Skeletal muscle cell (primary cell): ENCODE data around the gene B4GALNT2.
A peak's percentile ranks its signal among the peaks of the same experiment; 100 is the strongest.

Experiments used
- DNase-seq: peaks from one replicate; pipeline ENCODE4 v3.0.0-alpha.2; 2010; ENCODE audit warnings: low read depth
- H3K4me3 ChIP-seq: 2 replicates; pipeline ENCODE4 v1.5.1; 2011; ENCODE audit warnings: low read depth, mild to moderate bottlenecking, control low read depth, low read length, moderate library complexity

Gene B4GALNT2

DNA sequence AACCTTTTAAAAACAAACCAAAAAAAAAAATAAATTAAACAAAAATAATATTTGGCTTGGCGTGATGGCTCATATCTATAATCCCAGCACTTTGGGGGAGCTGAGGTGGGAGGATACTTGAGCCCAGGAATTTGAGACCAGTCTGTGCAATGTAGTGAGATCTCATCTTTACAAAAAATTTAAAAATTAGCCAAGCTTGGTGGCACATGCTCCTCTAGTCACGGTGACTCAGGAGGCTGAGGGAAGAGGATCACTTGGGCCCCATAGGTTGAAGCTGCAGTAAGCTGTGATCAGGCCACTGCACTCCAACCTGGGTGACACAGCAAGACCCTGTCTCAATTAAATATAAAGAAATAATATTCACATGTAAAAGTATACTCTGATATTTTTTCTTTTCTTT is 65.6 kb downstream of the B4GALNT2 start:
- no peak overlapping the region for H3K4me3 ChIP-seq
- DNase-seq = no peak

DNA sequence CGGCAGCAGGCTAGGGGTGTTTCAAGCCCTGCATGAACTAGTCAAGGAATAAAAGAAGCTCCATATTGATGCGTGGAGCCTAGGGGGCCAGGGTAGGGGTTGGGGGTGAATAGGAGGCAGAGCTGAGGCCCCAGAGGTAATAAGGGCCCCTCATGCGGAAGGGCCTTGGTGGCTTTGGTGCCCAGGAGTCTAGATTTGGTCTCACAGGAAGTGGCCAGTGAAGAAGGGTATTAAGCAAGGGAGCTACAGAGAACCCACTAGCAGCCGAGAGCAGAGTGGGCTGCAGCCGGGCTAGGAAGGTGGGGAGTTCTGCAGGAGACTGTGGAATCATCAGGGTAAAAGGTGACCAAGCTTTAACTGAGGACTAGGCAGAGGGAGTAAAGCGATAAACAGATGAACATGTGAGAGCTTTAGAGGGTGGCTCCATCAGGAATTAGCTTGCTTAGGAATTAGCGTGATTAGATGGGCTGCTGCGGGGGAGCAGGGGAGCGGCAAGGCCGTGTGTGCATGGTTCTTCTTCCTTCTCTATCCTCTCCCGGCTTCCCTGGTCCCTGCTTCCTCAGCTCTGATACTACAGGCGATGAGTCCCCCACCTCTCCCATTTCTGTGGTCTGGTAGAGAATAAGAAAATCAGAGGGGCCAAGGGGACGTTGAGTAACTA is 68.0 kb downstream of the B4GALNT2 start:
- DNase-seq = no peak

GRCh38 chr17:49201481-49201927 is 68.9 kb downstream of the B4GALNT2 start:
- no peak overlapping the region for H3K4me3 ChIP-seq
- DNase-seq = peak; percentile 29

More for the DNA sequence above, 68.0 kb downstream of the B4GALNT2 start:
- H3K4me3 ChIP-seq = no peak overlapping the region

DNA sequence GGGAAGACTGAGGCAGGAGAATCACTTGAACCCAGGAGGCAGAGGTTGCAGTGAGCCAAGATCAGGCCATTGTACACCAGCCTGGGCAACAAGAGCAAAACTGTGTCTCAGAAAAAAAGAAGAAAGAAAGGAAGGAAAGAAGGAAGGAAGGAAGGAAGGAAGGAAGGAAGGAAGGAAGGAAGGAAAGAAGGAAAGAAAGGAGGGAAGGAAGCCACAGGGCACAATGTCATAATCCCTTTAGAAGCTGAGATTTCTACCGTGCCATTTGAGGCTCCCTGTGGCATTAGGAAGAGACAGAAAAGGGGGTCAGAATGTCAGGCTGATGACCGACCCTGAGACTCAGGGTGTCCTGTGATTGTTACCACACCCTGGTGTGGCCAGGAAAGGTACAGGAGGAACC is 71.2 kb downstream of the B4GALNT2 start:
- H3K4me3 ChIP-seq = no peak overlapping the region
- no peak for DNase-seq

- H3K4me3 ChIP-seq = no peak overlapping the region
- DNase-seq = no peak
These were observed 71.9 kb downstream of the B4GALNT2 start for GRCh38 chr17:49204516-49204915.

DNA sequence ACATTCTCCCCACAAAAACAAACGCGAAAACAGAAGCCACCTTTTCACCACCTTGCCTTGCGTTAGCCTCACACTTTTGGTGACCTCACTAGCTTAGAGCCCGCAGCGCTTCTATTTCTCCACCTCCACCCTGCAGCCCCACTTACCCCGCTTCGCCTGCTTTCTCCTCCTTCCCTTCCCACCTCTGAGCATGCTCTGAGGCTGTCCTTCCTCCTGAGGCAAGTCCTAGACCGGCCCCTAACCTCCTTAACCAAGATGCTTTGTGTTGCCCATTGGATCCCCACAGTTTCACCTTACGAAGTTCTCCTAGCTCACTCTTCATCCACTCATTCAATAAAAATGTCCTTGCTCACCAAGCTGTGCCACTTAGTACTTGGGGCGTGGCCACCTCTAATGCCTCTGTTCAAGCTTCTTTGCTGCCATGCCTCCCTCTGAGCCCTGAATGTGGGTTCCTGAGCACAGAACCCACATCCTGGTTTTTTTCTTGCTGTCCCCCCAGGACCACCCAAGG is 76.5 kb downstream of the B4GALNT2 start:
- H3K4me3 ChIP-seq = no peak overlapping the region

DNA sequence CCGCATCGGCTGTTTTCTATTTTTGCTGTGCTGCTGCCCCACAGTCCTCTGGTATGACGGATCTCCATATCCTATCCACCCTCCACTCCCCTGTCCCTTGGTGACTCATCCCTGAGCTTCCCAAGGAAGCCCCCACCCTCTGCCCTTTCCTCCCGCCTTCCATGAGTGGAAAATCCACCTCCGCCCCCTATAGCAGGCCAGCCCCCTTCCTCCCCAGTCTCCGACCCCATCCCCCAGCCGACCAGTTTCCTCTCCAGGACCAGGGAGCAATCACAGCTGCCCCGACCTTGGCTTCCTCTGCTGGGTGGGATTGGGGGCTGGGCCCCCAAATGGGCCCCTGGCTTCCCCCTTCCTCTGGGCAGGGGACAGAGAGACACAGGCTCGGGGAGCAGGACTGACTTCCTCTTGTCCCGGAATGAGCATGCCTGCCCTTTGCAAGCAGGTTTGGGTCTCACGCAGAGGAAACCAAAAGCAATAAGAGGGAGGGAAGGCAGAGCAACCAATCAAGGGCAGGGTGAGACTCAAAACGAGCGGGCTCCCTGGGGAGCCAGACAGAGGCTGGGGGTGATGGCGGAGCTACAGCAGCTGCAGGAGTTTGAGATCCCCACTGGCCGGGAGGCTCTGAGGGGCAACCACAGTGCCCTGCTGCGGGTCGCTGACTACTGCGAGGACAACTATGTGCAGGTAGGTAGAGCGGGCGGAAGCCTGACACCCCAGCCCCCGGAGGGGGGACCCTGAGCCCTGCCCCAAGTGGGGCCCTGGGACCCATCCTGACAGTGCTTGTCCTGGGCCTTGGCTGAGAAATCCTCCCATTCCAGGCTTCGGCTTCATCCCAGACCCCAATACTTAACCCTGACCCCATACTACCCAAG is 77.8 kb downstream of the B4GALNT2 start, which contains the start of the genes ABI3 and GNGT2:
ABI3 (plus strand) TSS at position 550 of the 872 bp plus-strand sequence; CDS start at position 568, 18 bp downstream.
GNGT2 (minus strand) TSS at position 417 of the 872 bp plus-strand sequence. CDS start 3,152 bp downstream, outside the sequence.
- no peak for DNase-seq
- peak within 1 kb of the TSS; percentile 0 for H3K4me3 ChIP-seq

More for the DNA sequence above, 76.5 kb downstream of the B4GALNT2 start:
- no peak for DNase-seq

GRCh38 chr17:49213399-49213798 is 80.8 kb downstream of the B4GALNT2 start:
- no peak for DNase-seq
- H3K4me3 ChIP-seq = no peak overlapping the region

DNA sequence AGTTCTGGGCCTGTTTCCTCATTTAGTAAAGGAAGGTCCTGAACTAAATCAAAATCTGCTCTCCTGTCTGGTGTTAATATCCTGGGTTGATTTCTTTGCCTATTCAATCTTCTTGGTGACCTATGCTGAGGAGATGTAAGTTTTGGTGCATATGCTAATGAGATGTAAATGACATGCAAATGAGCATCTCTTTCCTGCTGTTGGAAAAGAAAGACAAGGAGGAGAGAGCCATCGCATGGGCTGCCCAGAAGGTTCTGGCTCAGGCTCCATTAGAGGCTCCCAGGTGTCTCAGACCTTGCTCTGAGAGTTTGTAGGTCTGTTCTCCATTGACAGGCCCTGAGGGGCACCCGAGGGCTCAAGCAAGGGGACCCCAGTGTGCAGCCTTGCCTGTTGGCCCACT is 81.3 kb downstream of the B4GALNT2 start:
- DNase-seq = no peak
- H3K4me3 ChIP-seq = no peak overlapping the region

DNA sequence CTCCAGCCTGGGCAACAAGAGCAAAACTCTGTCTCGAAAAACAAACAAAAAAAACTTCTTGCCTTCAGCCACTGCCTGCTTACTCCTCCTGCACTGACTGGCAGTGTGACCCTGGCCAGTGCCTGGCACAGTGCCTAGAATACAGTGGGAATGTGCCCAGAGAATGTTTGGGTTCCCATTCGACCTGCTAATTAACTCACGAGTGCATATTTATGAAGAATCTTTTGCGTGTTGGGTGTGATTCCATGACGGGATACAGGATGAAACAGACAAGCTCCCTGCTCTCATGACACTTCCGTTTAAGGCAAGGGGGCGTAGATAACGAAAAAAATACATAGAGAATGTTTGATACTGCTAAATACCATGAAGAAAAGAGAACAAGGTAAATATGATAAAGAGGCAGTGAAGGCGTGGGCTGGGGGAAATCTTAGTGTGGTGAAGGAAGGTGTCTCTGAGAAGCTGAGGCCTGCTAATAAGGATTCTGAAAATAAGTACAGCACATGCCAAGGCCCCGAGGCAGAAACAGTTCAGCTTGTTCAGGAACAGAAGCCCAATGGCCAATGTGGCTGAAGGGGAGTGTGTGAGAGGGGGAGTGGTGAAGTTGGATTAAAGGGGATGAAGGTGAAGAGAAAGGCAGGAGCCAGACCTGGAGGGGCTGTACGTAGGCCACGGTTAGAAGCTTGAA is 82.2 kb downstream of the B4GALNT2 start:
- no peak overlapping the region for H3K4me3 ChIP-seq
- DNase-seq = no peak

DNA sequence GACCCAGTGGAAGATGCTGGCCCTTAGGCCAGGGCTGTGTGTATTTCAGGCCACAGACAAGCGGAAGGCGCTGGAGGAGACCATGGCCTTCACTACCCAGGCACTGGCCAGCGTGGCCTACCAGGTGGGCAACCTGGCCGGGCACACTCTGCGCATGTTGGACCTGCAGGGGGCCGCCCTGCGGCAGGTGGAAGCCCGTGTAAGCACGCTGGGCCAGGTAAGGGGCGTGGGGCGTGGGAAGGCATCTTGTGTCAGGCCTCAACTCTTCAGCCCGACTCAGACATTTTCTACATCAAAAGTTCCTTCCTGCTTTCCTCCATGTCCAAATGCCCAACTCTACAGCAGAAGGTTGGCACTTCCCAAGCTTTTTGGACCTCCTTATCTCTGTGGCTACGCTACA is 83.9 kb downstream of the B4GALNT2 start:
- no peak for DNase-seq
- no peak overlapping the region for H3K4me3 ChIP-seq

GRCh38 chr17:49216953-49217650 is 84.5 kb downstream of the B4GALNT2 start:
- no peak overlapping the region for H3K4me3 ChIP-seq
- DNase-seq = no peak

DNA sequence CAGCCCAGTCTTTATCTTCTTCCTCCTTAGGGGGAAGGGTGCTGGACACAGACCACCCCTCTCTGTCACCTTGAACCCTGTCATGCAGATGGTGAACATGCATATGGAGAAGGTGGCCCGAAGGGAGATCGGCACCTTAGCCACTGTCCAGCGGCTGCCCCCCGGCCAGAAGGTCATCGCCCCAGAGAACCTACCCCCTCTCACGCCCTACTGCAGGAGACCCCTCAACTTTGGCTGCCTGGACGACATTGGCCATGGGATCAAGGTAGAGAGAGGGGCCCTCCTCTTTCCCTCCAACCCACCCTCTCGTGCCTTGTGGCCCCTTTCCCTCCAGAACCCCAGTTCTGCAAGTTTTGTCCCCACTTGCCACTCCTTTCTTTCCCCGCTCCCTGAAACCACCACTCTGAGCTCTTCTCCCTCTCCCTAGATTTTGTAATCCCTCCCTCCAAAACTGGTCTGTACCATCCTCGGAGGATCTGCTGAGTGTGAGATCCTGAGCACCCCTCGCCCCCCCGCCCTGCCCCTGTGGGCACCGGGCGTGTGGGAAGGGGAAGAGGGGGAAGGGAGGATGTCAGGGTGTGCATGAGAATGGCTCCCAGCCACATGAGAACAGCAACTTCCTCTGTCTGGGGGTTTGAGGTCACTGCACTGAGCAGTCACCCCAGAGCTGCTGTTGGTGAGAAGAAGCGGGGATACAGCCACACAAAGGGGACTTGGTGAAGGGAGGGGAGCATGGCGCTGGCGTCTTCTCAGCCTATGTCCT is 85.3 kb downstream of the B4GALNT2 start:
- DNase-seq = no peak
- no peak overlapping the region for H3K4me3 ChIP-seq

DNA sequence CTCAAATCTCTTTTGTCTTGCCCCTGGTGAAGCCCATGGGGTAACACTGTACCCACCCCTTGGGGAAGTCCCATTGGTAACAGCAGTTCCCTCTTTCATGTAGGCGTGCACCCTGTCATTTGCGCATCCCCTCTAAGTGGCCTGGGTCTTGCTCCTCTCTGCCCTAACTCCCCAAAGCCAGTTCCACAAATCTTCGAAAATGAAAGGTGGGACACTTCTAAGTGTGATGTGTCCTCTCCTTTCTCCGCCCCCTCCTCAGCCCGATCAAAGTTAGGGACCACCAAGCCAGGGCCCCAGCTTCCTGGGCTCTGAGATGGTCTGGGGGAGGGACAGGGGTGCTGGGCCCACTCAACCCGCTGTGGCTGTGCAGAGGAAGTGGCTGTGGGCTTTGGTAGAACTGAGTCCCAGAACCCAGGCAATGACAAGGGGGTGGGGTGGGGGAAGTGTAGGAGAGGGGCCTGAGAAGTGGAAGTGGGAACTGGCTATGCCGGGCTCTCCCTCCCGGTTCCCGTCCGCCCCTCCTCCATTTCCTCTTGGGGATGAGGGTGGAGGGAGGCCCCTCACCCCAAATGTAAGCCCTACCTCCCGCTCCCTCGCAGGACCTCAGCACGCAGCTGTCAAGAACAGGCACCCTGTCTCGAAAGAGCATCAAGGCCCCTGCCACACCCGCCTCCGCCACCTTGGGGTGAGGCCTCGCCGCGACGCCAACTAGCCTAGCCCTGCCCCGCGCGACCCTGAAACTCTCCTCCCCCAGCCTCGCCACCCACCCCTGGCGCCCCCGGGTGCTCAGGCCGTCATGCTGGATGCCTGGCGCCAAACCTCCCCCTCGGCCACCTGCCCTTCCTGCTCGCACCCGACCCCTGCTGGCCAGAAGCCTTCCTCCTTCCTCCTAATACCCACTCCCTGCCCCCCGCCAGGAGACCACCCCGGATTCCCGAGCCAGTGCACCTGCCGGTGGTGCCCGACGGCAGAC is 86.7 kb downstream of the B4GALNT2 start:
- DNase-seq = no peak
- H3K4me3 ChIP-seq = no peak overlapping the region

- H3K4me3 ChIP-seq = no peak overlapping the region
- no peak for DNase-seq
These were observed 87.4 kb downstream of the B4GALNT2 start for GRCh38 chr17:49219987-49220386.

- no peak overlapping the region for H3K4me3 ChIP-seq
- no peak for DNase-seq
These were observed 90.6 kb downstream of the B4GALNT2 start for GRCh38 chr17:49223168-49223516.

DNA sequence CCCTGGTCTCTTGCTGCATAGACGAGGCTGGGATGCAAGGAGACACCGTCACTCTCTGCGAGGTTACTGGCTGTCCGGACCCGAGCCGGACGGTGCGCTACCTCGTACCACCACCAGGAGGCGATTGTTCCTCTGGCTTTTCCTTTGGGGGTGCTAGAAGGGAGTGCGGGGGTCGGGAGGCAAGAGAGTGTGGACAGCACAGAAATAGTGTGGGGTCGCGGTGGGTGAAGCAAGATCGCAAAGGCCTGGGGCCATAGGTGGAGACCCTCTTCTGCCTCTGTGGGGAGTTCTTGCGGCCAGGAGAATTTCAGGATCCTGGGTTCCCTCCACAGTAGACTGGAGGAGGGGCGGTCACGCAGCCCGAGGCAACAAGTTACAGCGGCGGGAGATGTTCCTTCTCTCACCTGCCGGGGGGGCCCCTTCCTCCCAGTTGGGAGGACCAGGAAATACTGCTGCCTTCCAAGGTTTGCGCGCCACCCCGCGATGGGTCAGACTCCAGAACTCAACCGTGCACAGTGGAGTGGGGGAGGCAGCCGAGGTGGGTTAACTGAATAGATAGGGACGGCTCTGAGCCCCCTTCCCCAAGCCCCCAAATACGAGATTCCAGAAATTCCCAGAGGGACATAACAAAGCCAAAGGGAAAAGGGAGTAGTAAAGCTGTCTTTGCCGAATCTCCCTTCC is 91.1 kb downstream of the B4GALNT2 start:
- H3K4me3 ChIP-seq = no peak overlapping the region
- no peak for DNase-seq
